NCI-H2081 treated with DMSO at 0.1 percent for 48 hours (cell line): ENCODE results near the gene TDRD1.
"Not testable (repeated sequence)": the region's sequence is repeated elsewhere in the genome, so short reads cannot be mapped to it uniquely, and the experiment has no call there.

Source experiments
- DNase-seq: peaks from one replicate; lab custom pipeline; 2025; lab: John Stamatoyannopoulos, UW

TDRD1 gene

GRCh38 chr10:114179148-114179547 is at the start of gene TDRD1:
Gene TDRD1, plus strand, starts transcription at chr10:114179353. Its CDS starts 8,479 bp downstream, at chr10:114187832.
- no peak for DNase-seq

- DNase-seq: no peak
These were observed 48.1 kb upstream of the TDRD1 start for GRCh38 chr10:114131094-114131493.

GRCh38 chr10:114135476-114135875 is 43.7 kb upstream of the TDRD1 start:
- no peak for DNase-seq

GRCh38 chr10:114138581-114138980 is 40.6 kb upstream of the TDRD1 start:
- DNase-seq: no peak

- no peak for DNase-seq
These were observed 39.1 kb upstream of the TDRD1 start for GRCh38 chr10:114140036-114140435.

- not testable (repeated sequence) for DNase-seq
These were observed 38.3 kb upstream of the TDRD1 start for GRCh38 chr10:114140827-114141226.

- no peak for DNase-seq
These were observed 37.1 kb upstream of the TDRD1 start for GRCh38 chr10:114142018-114142417.

- DNase-seq: no peak
These were observed 36.0 kb upstream of the TDRD1 start for GRCh38 chr10:114143160-114143559.

GRCh38 chr10:114149476-114149875 is 29.7 kb upstream of the TDRD1 start:
- DNase-seq: not testable (repeated sequence)

- no peak for DNase-seq
These were observed 27.7 kb upstream of the TDRD1 start for GRCh38 chr10:114151486-114151885.

GRCh38 chr10:114151892-114152291 is 27.3 kb upstream of the TDRD1 start:
- DNase-seq: no peak

GRCh38 chr10:114157912-114158311 is 21.2 kb upstream of the TDRD1 start:
- no peak for DNase-seq

- DNase-seq: no peak
These were observed 16.1 kb upstream of the TDRD1 start for GRCh38 chr10:114163062-114163461.

- DNase-seq: no peak
These were observed 13.1 kb upstream of the TDRD1 start for GRCh38 chr10:114166043-114166442.

- DNase-seq: no peak
These were observed 12.7 kb upstream of the TDRD1 start for GRCh38 chr10:114166494-114166893.

- DNase-seq: no peak
These were observed 11.2 kb upstream of the TDRD1 start for GRCh38 chr10:114167985-114168384.

GRCh38 chr10:114168450-114169009 is 10.6 kb upstream of the TDRD1 start:
- no peak for DNase-seq

- no peak for DNase-seq
These were observed 6.9 kb upstream of the TDRD1 start for GRCh38 chr10:114172216-114172615.

GRCh38 chr10:114172776-114173602 is 6.2 kb upstream of the TDRD1 start:
- no peak for DNase-seq

GRCh38 chr10:114173603-114173920 is 5.6 kb upstream of the TDRD1 start:
- DNase-seq: no peak

GRCh38 chr10:114173921-114174694 is 5.0 kb upstream of the TDRD1 start, which contains the start of gene CCDC186:
Gene CCDC186, minus strand, starts transcription at chr10:114174203. Its CDS starts 10,935 bp downstream, at chr10:114163268.
- DNase-seq: peak; percentile 77

- DNase-seq: no peak
These were observed 4.4 kb upstream of the TDRD1 start for GRCh38 chr10:114174695-114175188.

GRCh38 chr10:114175667-114176066 is 3.5 kb upstream of the TDRD1 start:
- no peak for DNase-seq
